HG03521 (cell line): ENCODE results near the gene EEF1AKMT3.
"Not testable (repeated sequence)": the region's sequence is repeated elsewhere in the genome, so short reads cannot be mapped to it uniquely, and the experiment has no call there.

Experiments
- ATAC-seq: cut with Tn5 transposase; IDR thresholded peaks from one replicate; pipeline ENCODE4 v1.9.1; 2021; ENCODE audit warnings: mild to moderate bottlenecking, moderate library complexity; ENCODE audit not compliant: unreplicated experiment

Gene EEF1AKMT3

DNA sequence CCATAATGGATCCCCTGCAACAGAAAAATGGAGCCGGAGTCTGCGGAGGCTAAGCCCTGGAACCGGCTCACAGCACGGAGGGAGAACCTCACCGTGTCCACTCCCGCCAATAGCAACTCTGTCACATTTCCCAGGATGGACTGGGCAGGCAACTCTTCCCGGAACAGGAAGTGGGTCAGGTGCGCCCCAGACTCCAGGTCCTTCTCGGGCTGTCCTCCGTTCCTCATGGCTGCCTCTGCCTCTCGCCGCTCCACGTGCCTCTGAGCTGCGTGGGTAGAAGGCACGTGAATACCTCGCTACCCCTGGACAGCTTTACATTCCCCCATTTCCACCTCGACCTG, 7.8 kb upstream of the EEF1AKMT3 start:
- no peak for ATAC-seq

DNA sequence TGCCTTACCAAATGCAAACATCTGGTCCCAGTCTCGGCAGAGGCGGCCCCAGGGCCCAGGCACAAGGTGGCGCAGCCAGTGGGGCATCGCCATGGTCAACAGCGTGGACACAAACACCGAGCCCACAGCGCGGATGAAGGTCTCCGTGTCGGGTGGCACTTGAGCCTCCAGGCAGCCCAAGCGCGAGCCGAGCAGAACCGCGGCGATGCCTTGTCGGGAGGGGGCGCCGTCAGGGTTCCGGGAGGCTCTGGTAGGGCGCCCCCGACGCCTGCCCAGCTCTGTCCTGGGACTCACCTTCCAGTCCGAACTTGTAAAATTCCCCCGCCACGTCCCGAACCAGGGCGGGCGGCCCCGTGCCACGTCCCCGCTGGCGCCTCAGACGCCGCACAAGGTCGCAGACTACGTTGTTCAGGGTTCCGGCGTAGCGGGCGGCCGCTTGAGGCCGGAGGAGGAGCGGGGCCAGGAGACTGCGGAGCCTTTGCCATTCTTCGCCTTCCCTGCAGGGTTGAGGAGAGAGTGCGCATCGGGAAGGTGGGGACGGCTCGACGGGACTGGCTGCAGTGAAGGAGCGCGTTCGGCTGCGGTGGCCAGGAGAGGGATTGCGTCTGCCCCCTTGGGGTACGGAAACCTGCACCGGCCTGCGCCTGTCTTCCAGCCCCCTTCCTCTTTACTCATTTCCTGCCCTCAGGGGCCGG, 7.3 kb upstream of the EEF1AKMT3 start:
- peak; percentile 56 for ATAC-seq

DNA sequence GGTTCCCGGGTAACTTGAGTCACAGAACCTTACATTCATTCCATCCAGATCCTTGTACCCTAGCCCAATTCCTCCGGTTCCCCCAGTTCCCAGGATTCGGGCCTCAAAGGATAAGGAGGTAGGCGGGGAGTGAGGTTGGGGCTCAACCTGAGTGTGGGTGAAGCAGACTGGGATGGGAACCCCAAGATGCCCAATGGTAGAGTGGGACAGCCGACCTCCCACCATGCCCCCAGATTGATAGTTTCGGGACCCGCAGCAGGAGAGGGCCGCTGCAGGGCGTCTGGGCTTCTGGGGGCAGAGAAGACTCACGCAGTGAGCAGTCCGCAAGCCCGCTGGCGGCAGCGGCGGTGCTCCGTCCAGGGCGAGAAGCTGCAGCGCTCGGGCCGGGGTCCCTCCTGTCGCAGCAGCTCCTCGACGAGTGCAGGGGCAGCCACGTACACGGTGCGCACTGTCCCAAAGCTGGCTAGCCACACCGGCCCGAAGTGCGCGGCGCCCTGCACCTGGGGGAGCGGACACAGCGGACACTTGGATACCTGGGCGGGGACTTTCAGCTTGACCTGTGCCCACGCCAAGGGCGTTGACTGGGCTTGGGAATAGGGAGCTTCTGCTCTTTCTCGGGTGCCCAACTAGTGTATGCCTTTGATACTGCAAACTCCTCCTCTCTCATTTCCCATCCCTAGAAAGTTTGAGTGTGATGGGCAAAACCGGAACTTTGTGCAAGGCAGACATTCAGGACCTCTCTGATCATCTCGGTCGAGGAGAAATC, 6.5 kb upstream of the EEF1AKMT3 start:
- ATAC-seq: no peak

DNA sequence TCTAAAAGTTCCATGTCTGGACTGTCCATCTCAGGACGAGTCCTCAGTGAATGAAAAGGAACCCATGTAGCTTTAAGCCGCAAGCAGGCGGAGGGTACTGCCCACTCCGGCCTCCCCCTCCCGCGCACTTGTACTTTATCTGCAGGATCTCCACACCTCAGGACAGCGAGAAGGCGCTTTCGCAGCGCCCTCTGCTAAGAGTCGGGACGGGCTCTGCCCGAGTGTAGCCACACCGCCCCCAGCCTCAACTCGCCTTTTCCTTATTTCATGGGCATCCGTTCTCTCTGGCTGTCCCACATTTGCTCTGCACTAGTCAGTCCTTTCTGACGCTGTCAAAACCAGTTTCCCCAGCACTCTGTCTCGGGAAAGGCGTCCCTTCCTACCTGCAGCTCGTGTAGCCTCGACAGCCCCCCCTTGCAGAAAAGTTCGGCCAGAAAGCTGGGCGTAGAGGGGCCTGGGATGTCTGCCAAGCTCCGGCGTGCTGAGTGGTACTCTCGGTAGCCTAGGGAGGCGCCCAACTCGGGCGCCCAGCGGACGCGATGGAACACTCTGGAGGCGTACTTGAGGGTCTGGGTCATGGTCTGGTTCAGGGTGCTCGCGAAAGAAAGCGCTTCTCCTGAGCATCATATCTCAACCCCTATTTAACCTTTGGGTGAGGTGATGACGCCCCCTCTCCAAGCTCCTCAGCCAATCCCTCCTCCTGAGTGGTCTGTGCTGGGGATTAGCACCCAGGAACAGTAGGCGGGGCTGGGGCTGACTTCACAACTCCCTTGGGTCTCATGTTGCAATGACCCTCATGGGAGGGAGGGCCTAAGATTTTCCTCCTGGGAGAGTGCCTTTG, 5.7 kb upstream of the EEF1AKMT3 start, which contains the start of gene CYP27B1:
Gene CYP27B1, minus strand, starts transcription at position 615 of the 841 bp plus-strand sequence. Its CDS starts 37 bp downstream, at position 578.
- ATAC-seq: no peak

DNA sequence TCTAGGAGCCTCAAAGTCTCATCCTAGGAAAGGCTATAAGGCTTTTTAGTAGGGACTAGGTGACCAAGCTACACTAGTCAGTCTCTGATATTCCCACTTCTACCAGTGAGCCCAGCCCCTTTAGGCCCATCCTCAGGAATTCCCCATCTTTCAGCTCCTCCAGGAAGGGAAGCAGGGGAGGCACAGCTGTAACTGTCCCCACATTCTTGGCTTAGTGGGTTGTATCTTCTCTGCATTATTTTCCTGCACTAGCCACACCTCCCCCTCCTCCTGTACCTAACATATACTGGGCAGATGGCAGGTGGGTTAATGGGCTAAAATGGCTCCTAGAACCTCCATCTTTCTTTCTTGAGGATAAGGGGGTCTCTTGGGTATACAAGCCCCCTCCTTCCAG, 5.1 kb upstream of the EEF1AKMT3 start:
- no peak for ATAC-seq

DNA sequence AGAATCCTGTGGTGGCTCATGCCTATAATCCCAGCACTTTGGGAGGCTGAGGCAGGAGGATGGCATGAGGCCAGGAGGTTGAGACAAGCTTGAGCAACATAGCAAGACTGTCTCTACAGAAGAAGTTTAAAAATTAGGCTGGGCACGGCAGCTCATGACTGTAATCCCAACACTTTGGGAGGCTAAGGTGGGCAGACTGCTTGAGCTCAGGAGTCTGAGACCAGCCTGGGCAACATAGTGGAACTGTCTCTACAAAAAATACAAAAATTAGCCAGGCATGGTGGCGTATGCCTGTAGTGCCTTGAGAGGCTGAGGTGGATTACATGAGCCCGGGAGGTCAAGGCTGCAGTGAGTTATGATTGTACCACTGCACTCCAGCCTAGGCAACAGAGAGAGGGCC, 4.5 kb upstream of the EEF1AKMT3 start:
- ATAC-seq: no peak

DNA sequence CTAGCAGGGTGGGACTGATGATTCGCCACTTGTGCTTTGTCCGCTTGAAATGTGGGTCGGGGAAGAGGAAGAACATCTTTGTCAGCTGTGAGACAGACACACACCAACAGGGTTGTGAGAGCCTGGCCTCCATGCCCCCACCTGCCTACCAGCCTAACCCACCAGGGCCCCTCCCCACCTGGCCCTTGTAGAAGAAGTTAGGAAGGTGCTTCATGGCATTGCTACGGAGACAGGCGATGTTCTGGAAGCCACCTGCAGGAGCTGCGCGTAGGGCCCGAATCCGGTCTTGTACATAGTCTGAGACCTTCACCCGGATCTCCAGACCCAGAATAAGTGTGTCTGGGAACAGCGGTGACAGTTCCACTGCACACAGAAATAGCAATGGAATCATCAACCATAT, 2.8 kb upstream of the EEF1AKMT3 start:
- no peak for ATAC-seq

DNA sequence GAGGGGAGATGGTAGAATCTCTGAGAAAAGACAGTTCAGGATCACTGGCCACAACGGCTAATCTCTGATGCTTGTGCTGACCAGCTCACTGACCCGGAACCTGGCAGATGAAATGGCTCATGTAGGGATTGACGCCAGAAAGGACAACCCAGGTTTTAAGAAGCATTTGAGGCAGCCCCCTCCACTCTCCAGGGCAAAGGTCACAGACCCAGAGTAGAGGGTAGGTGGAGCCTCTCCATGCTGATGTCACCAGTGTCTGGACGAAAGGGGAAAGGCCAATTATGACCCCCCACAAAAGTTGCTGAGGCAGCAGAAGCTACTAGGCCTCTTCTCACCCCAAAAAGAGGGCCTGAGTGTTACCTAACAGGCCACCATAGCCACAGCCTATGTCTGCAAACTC, 1.7 kb upstream of the EEF1AKMT3 start:
- ATAC-seq: no peak

DNA sequence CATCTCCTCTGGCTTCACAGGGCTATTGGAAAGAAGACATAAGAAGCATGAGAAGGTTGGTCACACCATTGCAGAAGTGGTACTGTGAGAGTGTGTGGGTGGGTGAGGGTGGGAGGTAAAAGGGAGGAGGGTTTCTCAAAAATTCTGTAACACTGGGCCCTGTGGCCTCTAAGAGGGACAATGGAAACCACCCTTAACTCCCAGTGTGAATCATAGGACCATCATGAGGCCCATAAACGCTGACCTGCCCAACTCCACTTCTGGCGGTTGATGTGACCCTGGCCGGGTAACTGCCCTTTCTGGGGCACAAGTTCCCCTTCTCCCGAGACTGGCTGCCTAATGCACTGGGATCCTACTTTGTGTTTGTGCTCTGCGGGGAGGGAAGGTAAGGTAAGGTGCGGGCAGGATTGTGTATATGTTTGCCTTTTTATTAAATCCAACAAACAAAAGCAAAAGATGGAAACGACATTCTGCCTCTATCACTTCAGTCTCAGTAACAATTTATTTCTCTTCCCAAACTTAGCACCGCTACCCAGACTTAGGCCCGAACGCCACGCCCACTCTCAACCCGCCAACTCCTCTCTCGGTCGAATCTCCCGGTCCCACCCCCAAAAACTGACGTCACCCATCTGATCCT, 1.1 kb upstream of the EEF1AKMT3 start:
- ATAC-seq: peak; percentile 57

DNA sequence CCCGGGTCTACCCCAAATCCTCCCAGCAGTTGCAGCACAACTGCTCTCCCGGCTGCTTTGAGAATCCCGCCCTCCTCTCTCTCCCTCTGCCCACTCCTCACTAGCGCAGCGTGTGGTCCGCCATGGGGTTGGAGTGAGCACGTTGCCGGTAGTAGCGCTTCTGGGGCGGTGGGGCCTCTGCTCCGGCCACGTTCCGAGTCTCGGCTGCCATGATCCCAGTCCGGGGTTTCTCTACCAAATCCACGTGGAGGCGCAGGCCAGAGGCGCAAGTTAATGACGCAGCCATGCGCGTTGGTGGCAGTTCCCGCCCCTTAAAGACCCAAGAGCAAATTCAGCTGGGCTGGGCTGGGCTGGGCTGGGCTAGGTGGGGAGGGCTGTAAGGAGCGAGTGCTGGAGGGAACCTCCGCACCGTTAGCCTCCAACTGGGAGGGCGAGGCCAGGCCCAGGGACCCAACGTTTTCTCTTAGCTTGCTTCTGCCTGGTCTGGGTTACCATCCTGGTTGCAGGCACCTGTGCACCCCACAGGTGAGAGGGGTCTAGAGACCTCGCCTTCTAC, 463 bp upstream of the EEF1AKMT3 start, which contains the start of gene METTL1:
Gene METTL1, minus strand, starts transcription at position 233 of the 556 bp plus-strand sequence. Its CDS starts 22 bp downstream, at position 211.
- peak; percentile 77 for ATAC-seq

DNA sequence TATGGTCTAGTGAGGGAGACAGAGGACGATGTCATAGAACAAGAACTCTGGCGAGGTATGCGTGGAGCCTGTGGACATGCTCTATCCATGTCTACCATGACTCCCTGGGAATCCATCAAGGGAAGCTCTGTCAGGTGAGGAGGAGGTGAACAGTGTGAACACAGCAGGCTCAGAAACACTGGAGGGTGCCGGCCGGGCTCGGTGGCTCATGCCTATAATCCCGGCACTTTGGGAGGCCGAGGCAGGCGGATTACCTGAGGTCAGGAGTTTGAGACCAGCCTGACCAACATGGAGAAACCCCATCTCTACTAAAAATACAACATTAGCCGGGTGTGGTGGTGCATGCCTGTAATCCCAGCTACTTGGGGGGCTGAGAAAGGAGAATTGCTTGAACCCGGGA, 2.2 kb downstream of the EEF1AKMT3 start:
- not testable (repeated sequence) for ATAC-seq

DNA sequence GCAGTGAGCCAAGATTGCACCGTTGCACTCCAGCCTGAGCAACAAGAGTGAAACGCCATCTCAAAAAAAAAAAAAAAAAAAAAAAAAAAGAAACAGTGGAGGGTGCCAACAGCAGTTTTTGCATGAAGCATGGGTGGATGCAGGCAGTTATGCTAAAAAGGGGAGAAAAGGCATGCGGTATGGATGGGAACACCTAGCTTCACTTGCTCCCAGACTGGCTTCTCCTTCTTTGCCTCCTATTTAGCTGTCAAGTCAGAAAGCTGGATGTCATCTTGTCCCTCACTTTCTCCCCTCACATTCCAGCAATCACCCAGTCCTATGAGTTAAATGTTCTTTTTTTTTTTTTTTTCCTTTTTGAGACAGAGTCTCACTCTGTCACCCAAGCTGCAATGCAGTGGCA, 2.6 kb downstream of the EEF1AKMT3 start:
- no peak for ATAC-seq

DNA sequence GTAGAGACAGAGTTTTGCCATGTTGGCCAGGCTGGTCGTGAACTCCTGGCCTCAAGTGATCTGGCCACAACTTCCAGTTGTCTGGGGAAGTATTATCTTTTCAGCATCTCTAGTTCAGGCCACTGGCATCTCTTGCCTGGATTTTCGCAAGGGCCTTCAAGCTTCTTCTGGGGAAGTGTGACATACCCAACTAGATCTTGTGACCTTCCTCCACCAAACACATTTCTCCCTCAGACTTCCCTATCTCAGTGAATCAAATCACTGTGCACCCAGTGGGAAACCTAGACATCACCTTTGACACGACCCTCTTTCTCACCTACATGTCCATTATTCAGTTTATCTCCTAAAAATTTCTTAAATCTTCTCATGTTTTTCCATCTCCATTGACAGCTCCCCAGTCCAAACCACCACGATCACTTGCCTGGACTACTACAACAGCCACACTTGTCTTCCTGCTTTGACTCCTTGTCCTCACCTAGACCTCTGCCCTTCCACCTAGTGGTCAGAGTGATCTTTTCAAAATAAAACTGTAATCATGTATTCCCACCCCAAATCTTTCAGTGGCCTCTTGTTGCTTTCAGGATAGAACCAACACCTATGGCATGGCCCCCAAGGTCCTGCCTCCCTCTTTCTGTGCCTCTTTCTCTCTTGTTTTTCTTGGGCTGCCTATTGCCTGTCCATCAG, 3.3 kb downstream of the EEF1AKMT3 start:
- ATAC-seq: no peak

DNA sequence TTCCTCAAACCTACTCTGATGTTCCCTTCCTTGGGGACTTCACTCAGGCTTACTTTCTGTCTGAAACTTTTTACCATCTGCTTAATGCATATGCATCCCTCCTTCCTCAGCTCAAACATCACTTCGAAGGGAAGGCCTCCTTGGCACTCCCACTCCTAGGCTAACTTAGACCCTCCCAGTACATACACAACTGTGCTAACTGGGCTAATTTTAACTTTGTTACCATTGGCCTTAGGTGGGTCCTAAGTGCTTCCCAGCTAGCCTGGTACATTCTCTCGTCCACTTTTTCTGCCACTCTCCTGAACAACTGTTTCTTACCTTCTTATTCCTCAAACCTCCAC, 3.8 kb downstream of the EEF1AKMT3 start:
- ATAC-seq: no peak

DNA sequence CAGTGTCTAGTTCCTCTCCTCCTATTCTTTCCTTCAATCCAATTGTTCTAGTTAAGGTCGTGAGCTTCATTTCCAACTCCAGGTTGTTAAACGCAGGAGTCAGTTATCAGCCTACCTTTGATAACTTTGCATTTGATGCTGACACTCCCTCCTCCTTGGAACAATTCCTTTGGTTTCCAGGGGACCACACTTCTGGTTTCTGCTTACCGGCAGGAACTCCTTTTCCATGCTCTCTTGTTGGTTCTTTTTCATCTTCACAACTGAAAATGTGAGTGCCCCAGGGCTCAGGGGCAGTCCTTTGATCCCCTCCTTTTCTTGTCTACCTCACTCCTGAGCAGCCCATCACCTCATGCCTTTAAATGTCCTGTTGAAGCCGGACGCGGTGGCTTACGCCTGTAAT, 5.0 kb downstream of the EEF1AKMT3 start:
- no peak for ATAC-seq

DNA sequence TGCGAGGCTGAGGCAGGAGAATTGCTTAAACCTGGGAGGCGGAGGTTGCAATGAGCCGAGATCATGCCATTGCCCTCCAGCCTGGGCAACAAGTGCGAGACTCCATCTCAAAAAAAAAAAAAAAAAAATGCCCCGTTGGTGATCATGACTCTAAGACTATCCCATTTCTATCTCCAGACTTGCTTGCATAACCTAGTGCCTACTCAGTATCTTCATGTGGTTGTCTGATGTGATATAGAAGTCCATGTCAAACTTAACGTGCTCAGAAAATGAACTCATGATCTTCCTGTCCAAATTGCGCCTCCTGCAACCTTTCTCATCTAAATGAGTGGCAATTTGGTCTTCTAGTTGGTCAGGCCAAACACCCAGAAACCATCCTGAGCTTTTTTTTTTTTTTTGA, 5.5 kb downstream of the EEF1AKMT3 start:
- no peak for ATAC-seq

DNA sequence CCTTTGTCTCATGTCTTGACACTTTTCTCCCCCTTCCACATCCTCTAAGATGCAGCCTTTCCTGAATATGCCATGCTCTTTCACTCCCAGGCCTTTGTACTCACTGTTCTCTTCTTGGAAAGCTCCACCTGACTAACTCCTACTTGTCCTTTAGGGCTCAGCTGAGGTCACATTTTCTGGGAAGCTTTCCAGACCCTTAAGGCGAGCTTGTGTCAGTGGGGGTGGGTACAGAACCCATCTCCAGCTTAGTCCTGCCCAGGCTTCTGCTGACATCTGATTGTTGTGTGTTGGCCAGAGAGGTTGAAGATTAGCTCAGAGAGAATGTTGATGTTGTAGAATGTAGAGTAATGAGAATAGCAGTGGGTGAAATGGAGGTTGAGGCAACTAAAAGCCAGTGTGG, 7.3 kb downstream of the EEF1AKMT3 start:
- no peak for ATAC-seq

DNA sequence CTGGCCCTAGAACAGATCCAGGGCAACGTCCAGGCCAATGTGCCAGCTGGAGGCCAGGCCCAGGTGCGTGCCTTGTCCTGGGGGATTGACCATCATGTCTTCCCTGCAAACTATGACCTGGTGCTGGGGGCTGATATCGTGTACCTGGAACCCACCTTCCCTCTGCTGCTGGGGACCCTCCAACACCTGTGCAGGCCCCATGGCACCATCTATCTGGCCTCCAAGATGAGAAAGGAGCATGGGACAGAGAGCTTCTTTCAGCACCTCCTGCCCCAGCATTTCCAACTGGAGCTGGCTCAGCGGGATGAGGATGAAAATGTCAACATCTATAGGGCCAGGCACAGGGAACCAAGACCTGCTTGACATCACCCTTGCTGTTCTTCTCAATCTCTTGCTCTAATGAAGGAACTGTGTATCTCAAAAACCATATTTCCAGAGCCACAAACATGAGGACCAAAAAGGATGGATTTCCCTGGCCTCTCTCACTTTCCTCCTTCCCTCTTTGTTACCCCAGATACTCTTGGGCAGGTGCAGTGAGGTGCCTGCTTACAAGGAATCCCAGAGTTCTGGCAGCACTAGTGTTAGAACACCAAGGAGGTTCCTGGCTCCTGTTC, 8.0 kb downstream of the EEF1AKMT3 start:
- ATAC-seq: no peak

DNA sequence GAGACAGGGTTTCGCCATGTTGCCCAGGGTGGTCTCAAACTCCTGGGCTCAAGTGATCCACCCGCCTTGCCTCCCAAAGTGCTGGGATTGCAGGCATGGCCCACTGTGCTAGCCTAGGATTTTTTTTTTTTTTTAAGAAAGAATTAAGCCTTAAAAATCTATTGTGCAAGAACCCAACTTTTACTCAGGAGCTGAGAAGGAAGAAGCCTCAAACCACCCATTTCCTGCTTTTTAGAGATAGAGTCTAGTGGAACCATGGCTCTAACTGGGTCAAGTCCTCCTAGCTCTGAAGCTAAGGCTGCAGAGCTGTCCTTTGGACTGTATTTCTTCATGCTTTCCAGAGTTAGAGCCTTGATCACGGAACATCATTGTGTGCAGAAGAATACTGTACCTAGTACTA, 8.8 kb downstream of the EEF1AKMT3 start:
- no peak for ATAC-seq

DNA sequence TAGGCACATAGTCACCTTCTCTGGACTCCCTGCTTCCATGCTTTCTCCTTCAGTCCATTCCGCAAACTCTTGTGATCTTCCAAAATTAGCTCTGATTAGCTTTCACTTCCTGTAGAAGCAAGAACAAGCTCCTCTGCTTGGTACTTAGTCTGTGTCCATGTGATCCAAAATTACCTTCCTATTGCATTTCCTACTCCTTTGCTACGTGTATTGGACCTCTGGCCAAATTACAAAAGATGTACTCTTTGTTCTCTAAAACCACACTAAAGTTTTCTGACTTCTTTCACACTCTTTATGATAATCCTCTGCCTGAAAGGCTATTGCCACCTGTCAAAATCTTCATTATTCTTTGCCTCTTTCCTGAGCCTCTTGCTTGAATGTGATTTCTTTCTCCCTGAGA, 9.4 kb downstream of the EEF1AKMT3 start:
- ATAC-seq: no peak
